Adipocyte (in vitro differentiated cells): ENCODE data around the gene RNF14.
A peak's percentile ranks its signal among the peaks of the same experiment; 100 is the strongest.
"Not testable (repeated sequence)": the region's sequence is repeated elsewhere in the genome, so short reads cannot be mapped to it uniquely, and the experiment has no call there.

Source experiments
- DNase-seq: peaks from one replicate; pipeline ENCODE4 v3.0.0-alpha.2; 2015; ENCODE audit warnings: low read depth
- H3K27me3 ChIP-seq: replicated peaks from 2 replicates; pipeline ENCODE4 v1.7.0; 2013; ENCODE audit warnings: mild to moderate bottlenecking, low read length, moderate library complexity; ENCODE audit not compliant: control insufficient read depth, insufficient read depth
- H3K36me3 ChIP-seq: 2 replicates; pipeline ENCODE4 v1.7.0; 2013; ENCODE audit warnings: low read length, mild to moderate bottlenecking, moderate library complexity; ENCODE audit not compliant: control insufficient read depth, insufficient read depth, severe bottlenecking
- H3K4me1 ChIP-seq: 2 replicates; pipeline ENCODE4 v1.7.0; 2013; ENCODE audit warnings: mild to moderate bottlenecking, low read length, moderate library complexity; ENCODE audit not compliant: control insufficient read depth, insufficient read depth
- H3K4me3 ChIP-seq: 2 replicates; pipeline ENCODE4 v1.7.0; 2013; ENCODE audit warnings: mild to moderate bottlenecking, low read length, moderate library complexity
- H3K9ac ChIP-seq: 2 replicates; pipeline ENCODE4 v1.7.0; 2013; ENCODE audit warnings: mild to moderate bottlenecking, low read length, moderate library complexity
- H3K9me3 ChIP-seq: 2 replicates; pipeline ENCODE4 v1.7.0; 2013; ENCODE audit warnings: mild to moderate bottlenecking, low read length, moderate library complexity; ENCODE audit not compliant: control insufficient read depth

RNF14 gene

DNA sequence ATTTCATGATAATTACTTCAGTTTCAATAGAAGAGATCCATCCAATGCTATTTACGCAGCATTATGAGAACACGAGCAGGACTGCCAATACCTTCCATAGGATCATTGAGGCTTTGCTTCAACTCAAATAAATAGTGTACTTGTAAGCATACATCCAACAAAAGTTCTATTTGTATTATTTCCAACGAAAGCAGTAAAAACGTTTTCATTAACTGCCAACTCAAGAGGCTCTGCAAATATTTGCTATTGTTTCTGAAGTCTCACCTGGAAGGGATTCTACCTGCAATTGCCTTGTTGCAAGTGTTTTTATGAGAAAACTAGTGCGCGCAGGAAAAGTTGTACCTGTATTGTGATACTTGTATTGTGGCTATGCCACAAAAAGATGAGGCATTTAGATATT, 54.9 kb downstream of the RNF14 start:
- no peak overlapping the region for H3K4me3 ChIP-seq
- no peak for DNase-seq
- no peak overlapping the region for H3K9ac ChIP-seq
- H3K36me3 ChIP-seq: no peaks in the 10 kb centered on the region
- peaks cover 6% of the 10 kb centered on the region for H3K9me3 ChIP-seq
- no peaks in the 10 kb centered on the region for H3K27me3 ChIP-seq
- peaks cover 5% of the 10 kb centered on the region for H3K4me1 ChIP-seq

DNA sequence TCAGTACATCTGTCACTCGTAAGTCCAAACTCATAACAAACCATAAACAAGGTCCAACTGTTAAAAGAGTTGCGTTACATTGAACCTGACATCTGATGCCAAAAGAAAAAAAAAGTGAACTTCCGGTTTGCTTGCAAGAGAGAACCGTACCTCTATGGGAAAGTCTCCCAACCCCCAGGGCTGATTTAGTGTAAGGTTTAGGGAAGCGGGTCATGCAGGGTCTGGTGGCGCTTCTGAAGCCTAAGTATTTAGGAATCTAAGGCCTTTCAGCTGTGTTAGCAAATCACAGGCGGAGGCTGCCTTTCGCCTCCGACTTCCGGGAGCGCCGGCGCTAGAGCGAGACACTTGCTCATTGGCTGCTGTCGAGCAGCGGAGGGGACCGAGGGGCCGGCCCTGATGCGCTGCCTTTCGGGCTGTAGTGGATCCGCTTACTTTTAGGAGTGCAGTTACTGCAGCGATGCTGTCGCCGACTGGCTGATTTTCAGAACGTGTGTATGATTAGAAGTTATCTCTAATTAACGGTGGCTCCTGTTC, 55.9 kb downstream of the RNF14 start:
- H3K9ac ChIP-seq: peak overlapping the region; percentile 79
- H3K4me1 ChIP-seq: peaks cover 5% of the 10 kb centered on the region
- DNase-seq: peak; percentile 95
- no peaks in the 10 kb centered on the region for H3K36me3 ChIP-seq
- peak overlapping the region; percentile 80 for H3K4me3 ChIP-seq
- no peaks in the 10 kb centered on the region for H3K27me3 ChIP-seq
- H3K9me3 ChIP-seq: peaks cover 6% of the 10 kb centered on the region

DNA sequence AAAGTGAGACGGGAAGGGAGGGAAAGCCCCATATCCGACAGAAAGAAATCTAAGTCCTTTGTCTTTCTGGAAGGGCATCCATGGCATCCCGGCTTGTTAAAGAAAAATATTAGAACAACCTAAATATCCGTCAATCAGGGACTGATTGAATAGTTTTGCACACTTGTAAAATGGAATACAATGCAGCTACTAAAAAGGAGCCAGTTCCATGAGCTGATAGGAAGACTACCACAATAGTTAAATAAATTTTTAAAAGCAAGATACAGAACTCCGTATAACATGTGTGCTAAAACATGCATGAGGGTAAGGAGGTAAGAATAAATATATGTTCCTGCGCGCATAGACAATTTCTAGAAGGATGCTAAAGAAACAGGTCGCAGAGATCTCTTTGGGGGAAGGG, 56.7 kb downstream of the RNF14 start:
- Histone ChIP-seq H3K4me1 (peaks cover 5% of the 10 kb centered on the region), H3K36me3 (no peaks in the 10 kb centered on the region), H3K4me3 (peak overlapping the region; percentile 80), H3K9ac (peak overlapping the region; percentile 79), H3K9me3 (no peaks in the 10 kb centered on the region), H3K27me3 (no peaks in the 10 kb centered on the region)
- no peak for DNase-seq

DNA sequence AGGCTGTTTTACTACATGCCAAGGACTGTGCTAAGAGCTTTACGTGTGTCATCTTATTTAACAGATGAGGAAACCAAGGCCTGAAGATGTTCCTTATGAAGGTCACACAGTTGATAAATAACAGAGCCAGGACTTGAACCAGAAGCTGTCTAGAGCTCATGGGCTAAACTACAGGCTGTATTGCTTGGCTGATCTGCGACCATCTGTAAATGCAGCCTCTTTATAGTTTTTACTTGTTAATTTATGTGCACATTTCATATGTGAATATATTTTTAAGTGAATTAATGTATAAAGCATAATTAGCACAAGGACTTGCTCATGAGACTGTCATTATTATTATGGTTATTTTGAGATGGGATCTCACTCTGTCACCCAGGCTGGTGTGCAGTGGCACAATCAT, 63.2 kb downstream of the RNF14 start:
- Histone ChIP-seq H3K4me3 (no peak overlapping the region), H3K4me1 (no peaks in the 10 kb centered on the region), H3K36me3 (no peaks in the 10 kb centered on the region), H3K9ac (no peak overlapping the region), H3K27me3 (peaks cover 6% of the 10 kb centered on the region), H3K9me3 (no peaks in the 10 kb centered on the region)
- DNase-seq: no peak

DNA sequence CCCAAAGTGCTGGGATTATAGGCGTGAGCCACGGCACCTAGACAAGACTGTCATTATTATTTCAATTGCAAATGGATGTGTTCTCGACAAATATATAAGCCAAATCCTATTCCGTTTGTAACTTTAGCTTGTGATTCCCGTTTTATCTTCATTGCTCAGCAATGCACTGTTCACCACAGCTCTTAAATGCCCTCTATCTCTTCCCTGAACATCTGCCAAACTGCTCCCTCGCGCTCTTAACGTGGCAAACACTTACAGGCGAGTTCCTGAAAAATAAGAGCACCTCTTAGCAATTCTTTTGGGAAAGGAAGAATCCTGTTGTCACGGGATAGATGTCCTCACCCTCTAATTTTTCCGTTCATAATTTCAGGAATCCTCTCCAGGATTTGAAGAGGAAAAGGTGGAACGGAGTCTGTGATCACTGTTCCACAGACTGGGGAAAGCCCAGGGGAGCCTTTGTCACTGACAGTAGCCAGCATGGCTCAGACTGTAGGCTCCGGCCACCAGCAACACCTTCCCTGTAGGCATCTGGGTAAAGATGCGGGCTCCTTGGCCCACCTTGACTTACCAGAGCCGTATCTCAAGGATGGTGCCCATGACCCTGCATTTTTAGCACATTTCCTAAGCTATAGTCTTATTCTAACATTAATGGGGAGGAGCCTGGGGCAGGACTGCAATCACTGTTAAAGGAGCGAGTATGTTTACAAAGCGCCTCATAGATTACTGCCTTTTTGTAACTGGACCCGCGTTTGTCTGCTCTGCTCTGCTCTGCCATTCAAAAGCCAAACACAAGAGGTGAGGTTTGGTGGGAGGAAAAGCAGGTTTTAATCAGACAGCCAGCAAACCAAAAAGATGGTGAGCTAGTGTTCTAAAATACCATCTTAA, 64.1 kb downstream of the RNF14 start:
- Histone ChIP-seq H3K9me3 (no peaks in the 10 kb centered on the region), H3K27me3 (peaks cover 6% of the 10 kb centered on the region), H3K36me3 (no peaks in the 10 kb centered on the region), H3K4me1 (no peaks in the 10 kb centered on the region), H3K9ac (no peak overlapping the region), H3K4me3 (no peak overlapping the region)
- no peak for DNase-seq

DNA sequence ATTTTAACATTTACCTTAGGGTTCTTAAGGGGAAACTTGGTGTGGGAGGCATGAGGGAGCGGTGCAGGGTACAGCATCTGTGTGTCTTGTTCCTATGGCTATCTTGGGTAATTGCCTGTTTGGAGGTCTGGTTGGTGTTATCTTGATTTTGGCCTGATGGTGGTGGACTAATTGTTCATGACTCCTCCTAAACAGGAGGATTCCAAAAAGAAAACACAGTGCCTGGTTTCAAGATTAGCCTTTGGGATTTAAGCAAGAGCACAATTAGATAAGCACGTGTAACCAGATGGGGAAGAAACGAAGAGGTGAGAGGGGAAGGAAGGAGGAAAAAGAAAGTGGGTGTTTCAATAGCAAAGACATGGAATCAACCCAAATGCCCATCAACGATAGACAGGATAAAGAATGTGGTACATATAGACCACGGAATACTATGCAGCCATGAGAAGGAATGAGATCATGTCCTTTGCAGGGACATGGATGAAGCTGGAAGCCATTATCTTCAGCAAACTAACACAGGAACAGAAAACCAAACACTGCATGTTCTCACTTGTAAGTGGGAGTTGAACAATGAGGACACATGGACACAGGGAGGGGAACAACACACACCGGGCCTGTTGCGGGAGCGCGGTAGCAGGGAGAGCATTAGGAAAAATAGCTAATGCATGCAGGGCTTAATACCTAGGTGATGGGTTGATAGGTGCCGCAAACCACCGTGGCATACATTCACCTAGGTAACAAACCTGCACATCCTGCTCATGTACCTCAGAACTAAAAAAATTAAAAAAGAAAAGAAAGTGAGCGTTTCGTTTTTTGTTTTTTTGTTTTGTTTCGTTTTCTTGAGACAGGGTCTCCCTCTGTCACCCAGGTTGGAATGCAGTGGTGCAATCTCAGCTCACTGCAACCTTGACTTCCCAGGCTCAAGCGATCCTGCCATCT, 65.0 kb downstream of the RNF14 start:
- not testable (repeated sequence) for H3K36me3 ChIP-seq, H3K9ac ChIP-seq, DNase-seq, H3K4me1 ChIP-seq, H3K4me3 ChIP-seq, H3K9me3 ChIP-seq, H3K27me3 ChIP-seq

DNA sequence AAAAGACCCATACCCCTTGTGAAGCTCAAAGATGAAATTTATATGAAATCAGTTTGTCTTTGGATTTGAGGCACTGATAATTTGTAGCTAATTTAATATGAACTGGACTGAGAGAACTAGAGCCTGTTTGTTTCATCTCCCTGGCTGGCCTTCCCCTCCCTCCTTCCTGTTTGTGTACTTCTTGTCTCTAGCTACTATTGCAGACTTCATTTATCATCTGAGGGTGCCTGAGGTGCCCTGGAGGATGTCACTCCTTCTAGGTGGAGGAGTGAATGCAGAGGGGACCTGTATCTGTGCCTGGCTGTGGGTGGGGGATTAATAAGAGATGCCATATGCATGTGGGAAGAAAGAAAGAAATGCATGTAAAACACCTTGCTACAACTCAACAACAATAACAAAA, 66.1 kb downstream of the RNF14 start:
- H3K9ac ChIP-seq: no peak overlapping the region
- no peaks in the 10 kb centered on the region for H3K36me3 ChIP-seq
- no peaks in the 10 kb centered on the region for H3K9me3 ChIP-seq
- H3K4me1 ChIP-seq: no peaks in the 10 kb centered on the region
- DNase-seq: no peak
- no peak overlapping the region for H3K4me3 ChIP-seq
- H3K27me3 ChIP-seq: peaks cover 6% of the 10 kb centered on the region

DNA sequence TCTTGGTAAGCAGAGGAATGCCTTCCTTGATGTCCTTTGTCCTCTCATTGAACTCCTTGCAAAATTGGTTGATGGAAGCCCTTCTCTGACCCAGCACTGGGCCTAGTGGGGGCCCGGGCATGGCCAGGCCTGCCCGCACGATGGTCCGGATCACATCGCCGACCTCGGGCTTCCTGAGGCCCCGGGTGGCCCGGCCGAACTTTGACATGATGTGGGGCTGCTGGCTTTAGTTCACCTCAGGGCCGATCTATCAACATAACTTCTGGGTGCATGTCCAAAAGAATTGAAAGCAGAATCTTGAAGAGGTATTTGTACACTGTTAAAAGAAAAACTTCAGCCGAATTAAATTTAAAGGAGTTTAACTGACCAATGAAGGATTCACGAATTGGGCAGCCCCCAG, 68.0 kb downstream of the RNF14 start:
- Histone ChIP-seq H3K4me1 (no peaks in the 10 kb centered on the region), H3K27me3 (peaks cover 3% of the 10 kb centered on the region), H3K36me3 (no peaks in the 10 kb centered on the region), H3K9ac (no peak overlapping the region), H3K4me3 (no peak overlapping the region), H3K9me3 (no peaks in the 10 kb centered on the region)
- DNase-seq: no peak

DNA sequence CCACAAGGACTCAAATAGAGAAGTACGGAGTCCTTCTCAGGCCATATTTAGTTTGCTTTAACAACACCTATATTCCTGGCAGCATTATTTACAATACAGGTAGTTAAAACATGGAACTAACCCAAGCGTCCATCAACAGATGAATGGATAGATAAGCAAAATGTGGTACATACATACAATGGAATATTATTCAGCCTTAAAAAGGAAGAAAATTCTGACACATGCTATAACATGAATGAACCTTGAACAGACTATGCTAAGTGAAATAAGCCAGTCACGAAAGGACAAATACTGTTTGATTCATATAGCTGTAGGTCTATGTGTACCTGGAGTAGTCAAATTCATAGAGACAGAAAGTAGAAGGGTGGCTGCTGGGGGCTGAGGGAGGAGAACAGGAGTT, 68.7 kb downstream of the RNF14 start:
- not testable (repeated sequence) for H3K4me1 ChIP-seq, H3K9ac ChIP-seq, DNase-seq, H3K27me3 ChIP-seq, H3K36me3 ChIP-seq, H3K9me3 ChIP-seq, H3K4me3 ChIP-seq

DNA sequence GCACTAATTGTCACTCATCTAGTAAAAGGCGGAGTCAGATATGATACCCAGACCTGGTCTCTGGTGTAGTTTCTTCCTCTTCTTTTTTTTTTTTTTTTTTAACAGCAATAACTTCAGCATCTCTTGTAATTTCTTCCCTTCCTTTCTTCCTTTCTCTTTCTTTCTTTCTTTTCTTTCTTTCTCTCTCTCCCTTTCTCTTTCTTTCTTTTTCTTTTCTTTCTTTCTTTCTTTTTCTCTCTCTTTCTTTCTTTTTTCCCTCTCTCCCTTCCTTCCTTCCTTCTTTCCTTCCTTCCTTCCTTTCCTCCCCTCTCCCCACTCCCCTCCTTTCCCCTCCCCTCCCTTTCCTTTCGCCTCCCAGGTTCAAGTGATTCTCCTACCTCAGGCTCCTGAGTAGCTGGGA, 69.8 kb downstream of the RNF14 start:
- Histone ChIP-seq H3K9me3 (no peaks in the 10 kb centered on the region), H3K4me1 (no peaks in the 10 kb centered on the region), H3K9ac (no peak overlapping the region), H3K27me3 (no peaks in the 10 kb centered on the region), H3K4me3 (no peak overlapping the region), H3K36me3 (no peaks in the 10 kb centered on the region)
- DNase-seq: no peak
